H9 (cell line): ENCODE results near the gene SLC35A3. TPM values are rescaled to one million over a fixed set of nuclear protein-coding genes. Genes with fewer than 3 reads are reported as not detected.
A peak's percentile ranks its signal among the peaks of the same experiment; 100 is the strongest.

Experiments
- DNase-seq: peaks from one replicate; pipeline ENCODE4 v3.0.0-alpha.2; 2017
- H2AFZ ChIP-seq: one replicate; pipeline ENCODE4 v1.6.1; 2013; ENCODE audit warnings: mild to moderate bottlenecking, low read length, control low read depth, moderate library complexity
- H2AK5ac ChIP-seq: 2 replicates; pipeline ENCODE4 v1.6.1; 2013; ENCODE audit warnings: low read length, control low read depth, mixed read lengths; ENCODE audit not compliant: insufficient read length
- H2BK120ac ChIP-seq: one replicate; pipeline ENCODE4 v1.6.1; 2013; ENCODE audit warnings: low read depth, mild to moderate bottlenecking, low read length, control low read depth, inconsistent platforms; ENCODE audit not compliant: poor library complexity, severe bottlenecking
- H2BK12ac ChIP-seq: 2 replicates; pipeline ENCODE4 v1.6.1; 2013; ENCODE audit warnings: low read length, control low read depth, mixed read lengths, low read depth; ENCODE audit not compliant: insufficient read length
- H2BK15ac ChIP-seq: 2 replicates; pipeline ENCODE4 v1.6.1; 2013; ENCODE audit warnings: low read depth, low read length, control low read depth
- H2BK20ac ChIP-seq: one replicate; pipeline ENCODE4 v1.6.1; 2013; ENCODE audit warnings: low read depth, mild to moderate bottlenecking, low read length, control low read depth, inconsistent platforms; ENCODE audit not compliant: poor library complexity, severe bottlenecking
- H2BK5ac ChIP-seq: 2 replicates; pipeline ENCODE4 v1.6.1; 2013; ENCODE audit warnings: low read length, control low read depth, mixed read lengths; ENCODE audit not compliant: insufficient read length
- H3K14ac ChIP-seq: 2 replicates; pipeline ENCODE4 v1.6.1; 2013; ENCODE audit warnings: low read length, control low read depth; ENCODE audit not compliant: insufficient read depth
- H3K18ac ChIP-seq: 2 replicates; pipeline ENCODE4 v1.6.1; 2013; ENCODE audit warnings: low read depth, mild to moderate bottlenecking, mixed read lengths, low read length, control low read depth; ENCODE audit not compliant: insufficient read length
- H3K23ac ChIP-seq: 2 replicates; pipeline ENCODE4 v1.6.1; 2013; ENCODE audit warnings: low read length, control low read depth, mixed read lengths, low read depth; ENCODE audit not compliant: insufficient read length
- H3K23me2 ChIP-seq: 2 replicates; pipeline ENCODE4 v1.6.1; 2013; ENCODE audit warnings: low read depth, mild to moderate bottlenecking, mixed read lengths, low read length, control low read depth; ENCODE audit not compliant: insufficient read length, poor library complexity, severe bottlenecking
- H3K27ac ChIP-seq: 2 replicates; pipeline ENCODE4 v1.5.1; 2013; ENCODE audit warnings: low read length, control low read depth, mixed read lengths, low read depth; ENCODE audit not compliant: insufficient read length
- H3K27me3 ChIP-seq: 2 replicates; pipeline ENCODE4 v1.6.1; 2013; ENCODE audit warnings: low read length, control low read depth, inconsistent platforms; ENCODE audit not compliant: insufficient read depth
- H3K4ac ChIP-seq: 2 replicates; pipeline ENCODE4 v1.6.1; 2013; ENCODE audit warnings: low read depth, mild to moderate bottlenecking, control low read depth, inconsistent platforms, low read length, moderate library complexity
- H3K4me1 ChIP-seq: 2 replicates; pipeline ENCODE4 v1.6.1; 2013; ENCODE audit warnings: low read length, control low read depth, inconsistent platforms; ENCODE audit not compliant: insufficient read depth
- H3K4me2 ChIP-seq: 2 replicates; pipeline ENCODE4 v1.6.1; 2013; ENCODE audit warnings: low read length, control low read depth, mixed read lengths; ENCODE audit not compliant: insufficient read length, insufficient read depth
- H3K56ac ChIP-seq: 2 replicates; pipeline ENCODE4 v1.6.1; 2013; ENCODE audit warnings: low read depth, mild to moderate bottlenecking, mixed read lengths, low read length, control low read depth; ENCODE audit not compliant: insufficient read length
- H3K79me1 ChIP-seq: 2 replicates; pipeline ENCODE4 v1.6.1; 2013; ENCODE audit warnings: low read depth, mild to moderate bottlenecking, moderate library complexity, low read length, control low read depth, inconsistent platforms; ENCODE audit not compliant: insufficient read depth, poor library complexity, severe bottlenecking
- H3K79me2 ChIP-seq: 2 replicates; pipeline ENCODE4 v1.6.1; 2013; ENCODE audit warnings: low read length, control low read depth, inconsistent platforms; ENCODE audit not compliant: insufficient read depth
- H3K9ac ChIP-seq: 2 replicates; pipeline ENCODE4 v1.6.1; 2013; ENCODE audit warnings: low read length, control low read depth, mixed read lengths; ENCODE audit not compliant: insufficient read length; ENCODE audit errors: extremely low read depth
- H3K9me3 ChIP-seq: one replicate; pipeline ENCODE4 v1.6.1; 2013; ENCODE audit warnings: low read depth, low read length, inconsistent platforms; ENCODE audit not compliant: control insufficient read depth
- H3T11ph ChIP-seq: one replicate; pipeline ENCODE4 v1.6.1; 2013; ENCODE audit warnings: mild to moderate bottlenecking, low read length, control low read depth, inconsistent platforms
- H4K20me1 ChIP-seq: one replicate; pipeline ENCODE4 v1.6.1; 2013; ENCODE audit not compliant: control insufficient read depth, insufficient read length, insufficient read depth
- H4K5ac ChIP-seq: 2 replicates; pipeline ENCODE4 v1.6.1; 2013; ENCODE audit warnings: low read depth, mild to moderate bottlenecking, mixed read lengths, low read length, control low read depth; ENCODE audit not compliant: insufficient read length
- H4K8ac ChIP-seq: replicated peaks from 2 replicates; pipeline ENCODE4 v1.6.1; 2013; ENCODE audit warnings: low read length, control low read depth, mixed read lengths, low read depth; ENCODE audit not compliant: insufficient read length
- H4K91ac ChIP-seq: 2 replicates; pipeline ENCODE4 v1.6.1; 2013; ENCODE audit warnings: low read depth, mild to moderate bottlenecking, moderate library complexity, mixed read lengths, low read length, control low read depth; ENCODE audit not compliant: insufficient read length
- H3K27ac Mint-ChIP-seq, 3 experiments: 2 replicates in 2 of 3; 3 replicates in 1 of 3; pipeline ENCODE4 v1.8.0; 2020 to 2021; ENCODE audit warnings: mixed read lengths in 3 of 3, mild to moderate bottlenecking in 1 of 3, moderate library complexity in 1 of 3
- H3K27me3 Mint-ChIP-seq: 2 replicates; pipeline ENCODE4 v1.8.0; 2021; ENCODE audit warnings: low read depth, mild to moderate bottlenecking, moderate library complexity, mixed read lengths
- H3K36me3 Mint-ChIP-seq, 3 experiments: 2 replicates in 2 of 3; 3 replicates in 1 of 3; pipeline ENCODE4 v1.8.0; 2020 to 2021; ENCODE audit warnings: low read depth in 3 of 3, mixed read lengths in 3 of 3; ENCODE audit not compliant: insufficient read depth in 1 of 3
- H3K4me1 Mint-ChIP-seq, 2 experiments: 2 replicates each; pipeline ENCODE4 v1.8.0; 2020; ENCODE audit warnings: mixed read lengths in 2 of 2
- H3K4me3 Mint-ChIP-seq, 2 experiments: 2 replicates in 1 of 2; 3 replicates in 1 of 2; pipeline ENCODE4 v1.8.0; 2020 to 2021; ENCODE audit warnings: mild to moderate bottlenecking in 2 of 2, mixed read lengths in 2 of 2, moderate library complexity in 1 of 2
- H3K9me3 Mint-ChIP-seq, 2 experiments: 2 replicates in 1 of 2; 3 replicates in 1 of 2; pipeline ENCODE4 v1.8.0; 2020; ENCODE audit warnings: mild to moderate bottlenecking in 2 of 2, mixed read lengths in 2 of 2, moderate library complexity in 1 of 2
- WGBS: extraction: QIAGEN DNeasy Blood & Tissue Kit; methylation state at CpG from one replicate; pipeline ENCODE4 v1.1.7; 2013; ENCODE audit warnings: missing lambda C conversion rate, low lambda C conversion rate, mixed read lengths; ENCODE audit not compliant: insufficient read length; ENCODE audit errors: extremely low coverage; 5-methylcytosine and 5-hydroxymethylcytosine counted together
- total RNA-seq: library from RNA; stranded (reverse); gene quantifications from 2 replicates; pipeline ENCODE4 v1.2.1, GENCODE V29; 2021
- TF ChIP-seq, protein P1 (sequence below): fragments of 200-600 bp; sonication (generic); conservative IDR thresholded peaks from 3 replicates; pipeline ENCODE4 v1.8.0; 2021; ENCODE audit warnings: antibody characterized with exemption, mild to moderate bottlenecking

Gene SLC35A3
- total RNA-seq, 1 experiment from 2014 or later: 15.1 TPM

DNA sequence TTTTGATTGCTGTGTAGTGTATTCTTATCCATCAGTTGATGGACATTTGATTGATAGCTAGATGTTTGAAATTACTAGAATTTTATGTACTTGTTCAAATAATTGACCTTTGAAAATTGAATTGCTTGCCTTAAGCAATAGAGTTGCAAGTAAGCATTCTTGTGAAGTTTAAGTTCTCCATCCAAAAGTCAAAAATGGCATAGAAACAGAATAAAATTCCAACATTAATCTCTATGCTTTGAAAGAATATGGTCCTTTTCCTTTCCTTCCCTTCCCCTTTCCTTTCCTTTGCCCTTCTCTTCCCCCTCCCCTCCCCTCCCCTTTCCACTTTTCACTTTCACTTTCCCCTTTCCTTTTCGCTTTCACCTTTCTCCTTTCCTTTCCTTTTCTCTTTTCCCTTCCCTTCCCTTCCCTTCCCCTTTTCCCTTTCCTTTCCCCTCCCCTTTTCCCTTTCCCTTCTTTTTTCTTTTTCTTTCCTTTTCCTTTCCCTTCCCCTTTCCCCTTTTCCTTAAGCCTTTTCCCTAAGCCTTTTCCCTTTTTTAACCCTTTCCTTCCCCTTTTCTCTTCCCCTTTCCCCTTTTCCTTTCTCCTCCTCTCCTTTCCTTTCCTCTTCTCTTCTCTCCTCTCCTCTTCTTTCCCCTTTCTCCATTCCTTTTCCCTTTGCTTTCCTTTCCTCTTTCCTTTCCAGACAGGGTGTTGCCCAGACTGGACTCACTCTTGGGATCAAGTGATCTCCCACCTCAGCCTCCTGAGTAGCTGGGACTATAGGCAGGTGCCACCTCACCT lies 95.6 kb downstream of the SLC35A3 start:
- Histone ChIP-seq H2BK12ac (no peak overlapping the region), H3K9ac (no peak overlapping the region), H4K8ac (no peak overlapping the region), H3K18ac (no peak overlapping the region), H3K14ac (no peak overlapping the region), H2BK15ac (no peak overlapping the region), H3K4me2 (no peak overlapping the region), H2BK120ac (no peak overlapping the region), H3K27me3 (no peaks in the 10 kb centered on the region), H4K5ac (no peak overlapping the region), H3K79me2 (no peaks in the 10 kb centered on the region), H3K23me2 (no peaks in the 10 kb centered on the region), H3T11ph (no peak overlapping the region), H3K27ac (no peak overlapping the region), H4K20me1 (no peaks in the 10 kb centered on the region), H2AFZ (no peak overlapping the region), H2BK5ac (no peak overlapping the region), H2AK5ac (no peak overlapping the region), H3K56ac (no peak overlapping the region), H3K79me1 (no peaks in the 10 kb centered on the region), H3K4me1 (no peaks in the 10 kb centered on the region), H3K9me3 (no peaks in the 10 kb centered on the region), H3K4ac (no peak overlapping the region), H4K91ac (no peak overlapping the region), H3K23ac (no peak overlapping the region), H2BK20ac (no peak overlapping the region)
- Mint-ChIP-seq H3K27me3 (no peaks in the 10 kb centered on the region), H3K4me1 (no peaks in the 10 kb centered on the region), H3K27ac (peak overlapping the region in 1 of 3 experiments; percentile 49; a peak in 1 of 7 replicates), H3K36me3 (peaks cover 34 to 78% (median 58%) of the 10 kb centered on the region in 3 experiments; a peak in 6 of 7 replicates), H3K4me3 (no peak overlapping the region), H3K9me3 (no peaks in the 10 kb centered on the region)
- TF ChIP-seq, protein P1, sequence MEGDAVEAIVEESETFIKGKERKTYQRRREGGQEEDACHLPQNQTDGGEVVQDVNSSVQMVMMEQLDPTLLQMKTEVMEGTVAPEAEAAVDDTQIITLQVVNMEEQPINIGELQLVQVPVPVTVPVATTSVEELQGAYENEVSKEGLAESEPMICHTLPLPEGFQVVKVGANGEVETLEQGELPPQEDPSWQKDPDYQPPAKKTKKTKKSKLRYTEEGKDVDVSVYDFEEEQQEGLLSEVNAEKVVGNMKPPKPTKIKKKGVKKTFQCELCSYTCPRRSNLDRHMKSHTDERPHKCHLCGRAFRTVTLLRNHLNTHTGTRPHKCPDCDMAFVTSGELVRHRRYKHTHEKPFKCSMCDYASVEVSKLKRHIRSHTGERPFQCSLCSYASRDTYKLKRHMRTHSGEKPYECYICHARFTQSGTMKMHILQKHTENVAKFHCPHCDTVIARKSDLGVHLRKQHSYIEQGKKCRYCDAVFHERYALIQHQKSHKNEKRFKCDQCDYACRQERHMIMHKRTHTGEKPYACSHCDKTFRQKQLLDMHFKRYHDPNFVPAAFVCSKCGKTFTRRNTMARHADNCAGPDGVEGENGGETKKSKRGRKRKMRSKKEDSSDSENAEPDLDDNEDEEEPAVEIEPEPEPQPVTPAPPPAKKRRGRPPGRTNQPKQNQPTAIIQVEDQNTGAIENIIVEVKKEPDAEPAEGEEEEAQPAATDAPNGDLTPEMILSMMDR: no peak
- no peak for DNase-seq
- WGBS: 91% methylated on average over 1 of the region's 1 CpG
